ENCODE data around the gene AKT3.
"Not testable (repeated sequence)": the region's sequence is repeated elsewhere in the genome, so short reads cannot be mapped to it uniquely, and the experiment has no call there.

AKT3 gene

GRCh38 chr1:243713470-243714186 is 136.4 kb downstream of the AKT3 start:
- FAIRE-seq, result no peak
- DNase-seq (ENCODE audit: insufficient read length, low spot score), result no peak

GRCh38 chr1:243712941-243713340 is 137.1 kb downstream of the AKT3 start:
- DNase-seq (ENCODE audit: insufficient read length, low spot score), result no peak
- FAIRE-seq, result no peak

GRCh38 chr1:243712242-243712641 is 137.8 kb downstream of the AKT3 start:
- no peak for FAIRE-seq
- no peak for DNase-seq (ENCODE audit: insufficient read length, low spot score)

- FAIRE-seq, result no peak
- DNase-seq (ENCODE audit: insufficient read length, low spot score), result no peak
Measured at GRCh38 chr1:243710467-243710866, 139.6 kb downstream of the AKT3 start.

GRCh38 chr1:243708210-243708609 is 141.8 kb downstream of the AKT3 start:
- DNase-seq (ENCODE audit: insufficient read length, low spot score), result no peak
- no peak for FAIRE-seq

- DNase-seq (ENCODE audit: insufficient read length, low spot score), result no peak
- peak; percentile 26 for FAIRE-seq
Measured at GRCh38 chr1:243706563-243706962, 143.5 kb downstream of the AKT3 start.

GRCh38 chr1:243705585-243705984 is 144.5 kb downstream of the AKT3 start:
- no peak for DNase-seq (ENCODE audit: insufficient read length, low spot score)

GRCh38 chr1:243701872-243702271 is 148.2 kb downstream of the AKT3 start:
- FAIRE-seq, result no peak
- DNase-seq (ENCODE audit: insufficient read length, low spot score), result no peak

More at GRCh38 chr1:243705585-243705984, 144.5 kb downstream of the AKT3 start:
- FAIRE-seq, result no peak

GRCh38 chr1:243693800-243694199 is 156.2 kb downstream of the AKT3 start:
- no peak for FAIRE-seq
- DNase-seq (ENCODE audit: insufficient read length, low spot score), result no peak

GRCh38 chr1:243686159-243686558 is 163.9 kb downstream of the AKT3 start:
- DNase-seq (ENCODE audit: insufficient read length, low spot score), result no peak
- no peak for FAIRE-seq

GRCh38 chr1:243680860-243681259 is 169.2 kb downstream of the AKT3 start:
- FAIRE-seq, result no peak

GRCh38 chr1:243672539-243673074 is 177.4 kb downstream of the AKT3 start:
- DNase-seq (ENCODE audit: insufficient read length, low spot score) (no peak), FAIRE-seq (no peak)

More at GRCh38 chr1:243680860-243681259, 169.2 kb downstream of the AKT3 start:
- no peak for DNase-seq (ENCODE audit: insufficient read length, low spot score)

- no peak for DNase-seq (ENCODE audit: insufficient read length, low spot score)
- FAIRE-seq, result no peak
Measured at GRCh38 chr1:243667591-243667990, 182.5 kb downstream of the AKT3 start.

- FAIRE-seq (no peak), DNase-seq (ENCODE audit: insufficient read length, low spot score) (no peak)
Measured at GRCh38 chr1:243667133-243667532, 182.9 kb downstream of the AKT3 start.

- FAIRE-seq (no peak), DNase-seq (ENCODE audit: insufficient read length, low spot score) (no peak)
Measured at GRCh38 chr1:243663651-243664050, 186.4 kb downstream of the AKT3 start.

- not testable (repeated sequence) for DNase-seq (ENCODE audit: insufficient read length, low spot score); FAIRE-seq
Measured at GRCh38 chr1:243662169-243662568, 187.9 kb downstream of the AKT3 start.

GRCh38 chr1:243658594-243659105 is 191.4 kb downstream of the AKT3 start:
- FAIRE-seq, result no peak
- no peak for DNase-seq (ENCODE audit: insufficient read length, low spot score)

- FAIRE-seq, result no peak
- DNase-seq (ENCODE audit: insufficient read length, low spot score), result no peak
Measured at GRCh38 chr1:243657793-243658192, 192.2 kb downstream of the AKT3 start.

- DNase-seq (ENCODE audit: insufficient read length, low spot score); FAIRE-seq: not testable (repeated sequence)
Measured at GRCh38 chr1:243649530-243649929, 200.5 kb downstream of the AKT3 start.

GRCh38 chr1:243646841-243647240 is 203.2 kb downstream of the AKT3 start:
- no peak for FAIRE-seq
- no peak for DNase-seq (ENCODE audit: insufficient read length, low spot score)

GRCh38 chr1:243645281-243645680 is 204.8 kb downstream of the AKT3 start:
- FAIRE-seq, result no peak
- no peak for DNase-seq (ENCODE audit: insufficient read length, low spot score)

- no peak for DNase-seq (ENCODE audit: insufficient read length, low spot score)
- FAIRE-seq, result no peak
Measured at GRCh38 chr1:243642936-243643335, 207.1 kb downstream of the AKT3 start.

Data from HTR-8/SVneo (cell line).